H9 (cell line): ENCODE data around the gene POR. TPM values are rescaled to one million over a fixed set of nuclear protein-coding genes. Genes with fewer than 3 reads are reported as not detected.

ENCODE experiments used
- DNase-seq: peaks from one replicate; pipeline ENCODE4 v3.0.0-alpha.2; 2017
- H2AFZ ChIP-seq: one replicate; pipeline ENCODE4 v1.6.1; 2013; ENCODE audit warnings: mild to moderate bottlenecking, low read length, control low read depth, moderate library complexity
- H2AK5ac ChIP-seq: 2 replicates; pipeline ENCODE4 v1.6.1; 2013; ENCODE audit warnings: low read length, control low read depth, mixed read lengths; ENCODE audit not compliant: insufficient read length
- H2BK120ac ChIP-seq: one replicate; pipeline ENCODE4 v1.6.1; 2013; ENCODE audit warnings: low read depth, mild to moderate bottlenecking, low read length, control low read depth, inconsistent platforms; ENCODE audit not compliant: poor library complexity, severe bottlenecking
- H2BK12ac ChIP-seq: 2 replicates; pipeline ENCODE4 v1.6.1; 2013; ENCODE audit warnings: low read length, control low read depth, mixed read lengths, low read depth; ENCODE audit not compliant: insufficient read length
- H2BK15ac ChIP-seq: 2 replicates; pipeline ENCODE4 v1.6.1; 2013; ENCODE audit warnings: low read depth, low read length, control low read depth
- H2BK20ac ChIP-seq: one replicate; pipeline ENCODE4 v1.6.1; 2013; ENCODE audit warnings: low read depth, mild to moderate bottlenecking, low read length, control low read depth, inconsistent platforms; ENCODE audit not compliant: poor library complexity, severe bottlenecking
- H2BK5ac ChIP-seq: 2 replicates; pipeline ENCODE4 v1.6.1; 2013; ENCODE audit warnings: low read length, control low read depth, mixed read lengths; ENCODE audit not compliant: insufficient read length
- H3K14ac ChIP-seq: 2 replicates; pipeline ENCODE4 v1.6.1; 2013; ENCODE audit warnings: low read length, control low read depth; ENCODE audit not compliant: insufficient read depth
- H3K18ac ChIP-seq: 2 replicates; pipeline ENCODE4 v1.6.1; 2013; ENCODE audit warnings: low read depth, mild to moderate bottlenecking, mixed read lengths, low read length, control low read depth; ENCODE audit not compliant: insufficient read length
- H3K23ac ChIP-seq: 2 replicates; pipeline ENCODE4 v1.6.1; 2013; ENCODE audit warnings: low read length, control low read depth, mixed read lengths, low read depth; ENCODE audit not compliant: insufficient read length
- H3K23me2 ChIP-seq: 2 replicates; pipeline ENCODE4 v1.6.1; 2013; ENCODE audit warnings: low read depth, mild to moderate bottlenecking, mixed read lengths, low read length, control low read depth; ENCODE audit not compliant: insufficient read length, poor library complexity, severe bottlenecking
- H3K27ac ChIP-seq: 2 replicates; pipeline ENCODE4 v1.5.1; 2013; ENCODE audit warnings: low read length, control low read depth, mixed read lengths, low read depth; ENCODE audit not compliant: insufficient read length
- H3K27me3 ChIP-seq: 2 replicates; pipeline ENCODE4 v1.6.1; 2013; ENCODE audit warnings: low read length, control low read depth, inconsistent platforms; ENCODE audit not compliant: insufficient read depth
- H3K4ac ChIP-seq: 2 replicates; pipeline ENCODE4 v1.6.1; 2013; ENCODE audit warnings: low read depth, mild to moderate bottlenecking, control low read depth, inconsistent platforms, low read length, moderate library complexity
- H3K4me1 ChIP-seq: 2 replicates; pipeline ENCODE4 v1.6.1; 2013; ENCODE audit warnings: low read length, control low read depth, inconsistent platforms; ENCODE audit not compliant: insufficient read depth
- H3K4me2 ChIP-seq: 2 replicates; pipeline ENCODE4 v1.6.1; 2013; ENCODE audit warnings: low read length, control low read depth, mixed read lengths; ENCODE audit not compliant: insufficient read length, insufficient read depth
- H3K56ac ChIP-seq: 2 replicates; pipeline ENCODE4 v1.6.1; 2013; ENCODE audit warnings: low read depth, mild to moderate bottlenecking, mixed read lengths, low read length, control low read depth; ENCODE audit not compliant: insufficient read length
- H3K79me1 ChIP-seq: 2 replicates; pipeline ENCODE4 v1.6.1; 2013; ENCODE audit warnings: low read depth, mild to moderate bottlenecking, moderate library complexity, low read length, control low read depth, inconsistent platforms; ENCODE audit not compliant: insufficient read depth, poor library complexity, severe bottlenecking
- H3K79me2 ChIP-seq: 2 replicates; pipeline ENCODE4 v1.6.1; 2013; ENCODE audit warnings: low read length, control low read depth, inconsistent platforms; ENCODE audit not compliant: insufficient read depth
- H3K9ac ChIP-seq: 2 replicates; pipeline ENCODE4 v1.6.1; 2013; ENCODE audit warnings: low read length, control low read depth, mixed read lengths; ENCODE audit not compliant: insufficient read length; ENCODE audit errors: extremely low read depth
- H3K9me3 ChIP-seq: one replicate; pipeline ENCODE4 v1.6.1; 2013; ENCODE audit warnings: low read depth, low read length, inconsistent platforms; ENCODE audit not compliant: control insufficient read depth
- H3T11ph ChIP-seq: one replicate; pipeline ENCODE4 v1.6.1; 2013; ENCODE audit warnings: mild to moderate bottlenecking, low read length, control low read depth, inconsistent platforms
- H4K20me1 ChIP-seq: one replicate; pipeline ENCODE4 v1.6.1; 2013; ENCODE audit not compliant: control insufficient read depth, insufficient read length, insufficient read depth
- H4K5ac ChIP-seq: 2 replicates; pipeline ENCODE4 v1.6.1; 2013; ENCODE audit warnings: low read depth, mild to moderate bottlenecking, mixed read lengths, low read length, control low read depth; ENCODE audit not compliant: insufficient read length
- H4K8ac ChIP-seq: replicated peaks from 2 replicates; pipeline ENCODE4 v1.6.1; 2013; ENCODE audit warnings: low read length, control low read depth, mixed read lengths, low read depth; ENCODE audit not compliant: insufficient read length
- H4K91ac ChIP-seq: 2 replicates; pipeline ENCODE4 v1.6.1; 2013; ENCODE audit warnings: low read depth, mild to moderate bottlenecking, moderate library complexity, mixed read lengths, low read length, control low read depth; ENCODE audit not compliant: insufficient read length
- H3K27ac Mint-ChIP-seq, 3 experiments: 2 replicates in 2 of 3; 3 replicates in 1 of 3; pipeline ENCODE4 v1.8.0; 2020 to 2021; ENCODE audit warnings: mixed read lengths in 3 of 3, mild to moderate bottlenecking in 1 of 3, moderate library complexity in 1 of 3
- H3K27me3 Mint-ChIP-seq: 2 replicates; pipeline ENCODE4 v1.8.0; 2021; ENCODE audit warnings: low read depth, mild to moderate bottlenecking, moderate library complexity, mixed read lengths
- H3K36me3 Mint-ChIP-seq, 3 experiments: 2 replicates in 2 of 3; 3 replicates in 1 of 3; pipeline ENCODE4 v1.8.0; 2020 to 2021; ENCODE audit warnings: low read depth in 3 of 3, mixed read lengths in 3 of 3; ENCODE audit not compliant: insufficient read depth in 1 of 3
- H3K4me1 Mint-ChIP-seq, 2 experiments: 2 replicates each; pipeline ENCODE4 v1.8.0; 2020; ENCODE audit warnings: mixed read lengths in 2 of 2
- H3K4me3 Mint-ChIP-seq, 2 experiments: 2 replicates in 1 of 2; 3 replicates in 1 of 2; pipeline ENCODE4 v1.8.0; 2020 to 2021; ENCODE audit warnings: mild to moderate bottlenecking in 2 of 2, mixed read lengths in 2 of 2, moderate library complexity in 1 of 2
- H3K9me3 Mint-ChIP-seq, 2 experiments: 2 replicates in 1 of 2; 3 replicates in 1 of 2; pipeline ENCODE4 v1.8.0; 2020; ENCODE audit warnings: mild to moderate bottlenecking in 2 of 2, mixed read lengths in 2 of 2, moderate library complexity in 1 of 2
- WGBS: extraction: QIAGEN DNeasy Blood & Tissue Kit; methylation state at CpG from one replicate; pipeline ENCODE4 v1.1.7; 2013; ENCODE audit warnings: missing lambda C conversion rate, low lambda C conversion rate, mixed read lengths; ENCODE audit not compliant: insufficient read length; ENCODE audit errors: extremely low coverage; 5-methylcytosine and 5-hydroxymethylcytosine counted together
- total RNA-seq: library from RNA; stranded (reverse); gene quantifications from 2 replicates; pipeline ENCODE4 v1.2.1, GENCODE V29; 2021
- TF ChIP-seq, protein P1 (sequence below): fragments of 200-600 bp; sonication (generic); conservative IDR thresholded peaks from 3 replicates; pipeline ENCODE4 v1.8.0; 2021; ENCODE audit warnings: antibody characterized with exemption, mild to moderate bottlenecking

POR gene
- total RNA-seq, 1 experiment from 2014 or later: 128 TPM

DNA sequence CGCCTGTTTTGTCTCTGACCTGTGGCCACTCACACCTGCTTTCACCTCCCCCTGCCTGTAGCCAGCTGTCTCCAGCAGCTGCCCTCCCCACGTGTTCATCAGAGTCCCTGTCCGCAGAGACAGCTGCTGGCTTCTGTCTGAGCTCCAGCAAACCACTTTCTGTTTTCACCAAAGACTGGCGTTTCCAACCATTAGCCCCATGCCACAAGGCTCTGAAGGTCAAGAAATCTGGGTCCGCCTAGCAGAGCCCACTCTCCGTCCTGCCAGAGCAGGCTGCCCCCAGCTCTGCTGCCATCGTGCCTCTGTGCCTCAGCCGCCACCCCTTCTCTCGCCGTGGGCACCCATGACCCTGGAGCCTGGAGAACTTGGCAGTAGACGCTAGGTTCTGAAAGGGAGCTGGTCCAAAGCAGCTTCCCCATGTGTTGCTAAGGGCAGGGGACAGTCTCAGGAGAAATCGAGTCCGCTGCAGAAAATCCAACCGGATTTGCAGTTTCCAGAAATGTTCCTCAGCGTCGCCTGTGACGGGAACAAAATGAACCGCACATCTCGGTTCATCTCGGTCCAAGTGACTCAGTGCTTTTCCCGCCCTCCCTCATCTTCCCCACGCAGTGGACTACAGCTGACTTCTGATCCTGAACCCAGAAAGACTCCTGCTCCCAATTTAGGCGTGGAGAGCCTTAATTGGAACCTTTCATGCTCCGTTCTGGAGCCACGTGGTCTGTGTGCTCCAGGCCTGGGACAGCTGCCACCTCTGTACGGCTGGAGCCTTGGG is 51.4 kb downstream of the POR start:
- Histone ChIP-seq H3K27ac (no peak overlapping the region), H3K79me1 (no peaks in the 10 kb centered on the region), H3K23ac (no peak overlapping the region), H3K27me3 (no peaks in the 10 kb centered on the region), H3K18ac (no peak overlapping the region), H3K9me3 (no peaks in the 10 kb centered on the region), H2AK5ac (no peak overlapping the region), H3K23me2 (no peaks in the 10 kb centered on the region), H3T11ph (no peak overlapping the region), H3K4ac (no peak overlapping the region), H4K20me1 (no peaks in the 10 kb centered on the region), H2AFZ (no peak overlapping the region), H3K4me1 (no peaks in the 10 kb centered on the region), H3K79me2 (no peaks in the 10 kb centered on the region), H2BK120ac (no peak overlapping the region), H3K56ac (no peak overlapping the region), H3K9ac (no peak overlapping the region), H2BK15ac (no peak overlapping the region), H4K8ac (no peak overlapping the region), H4K91ac (no peak overlapping the region), H3K4me2 (no peak overlapping the region), H2BK20ac (no peak overlapping the region), H3K14ac (no peak overlapping the region; the same call in 1 of the 2 replicates), H4K5ac (no peak overlapping the region), H2BK5ac (no peak overlapping the region), H2BK12ac (no peak overlapping the region)
- Mint-ChIP-seq H3K27me3 (no peaks in the 10 kb centered on the region; the same call in 1 of the 2 replicates), H3K9me3 (no peaks in the 10 kb centered on the region), H3K27ac (peak overlapping the region; percentile 9 to 89 (median 85); a peak in 3 of 7 replicates), H3K36me3 (peaks cover 12 to 27% (median 26%) of the 10 kb centered on the region in 3 experiments; a peak in 6 of 7 replicates), H3K4me1 (peaks cover 4 to 6% of the 10 kb centered on the region in 2 experiments; a peak in 1 of 4 replicates), H3K4me3 (no peak overlapping the region)
- TF ChIP-seq, protein P1, sequence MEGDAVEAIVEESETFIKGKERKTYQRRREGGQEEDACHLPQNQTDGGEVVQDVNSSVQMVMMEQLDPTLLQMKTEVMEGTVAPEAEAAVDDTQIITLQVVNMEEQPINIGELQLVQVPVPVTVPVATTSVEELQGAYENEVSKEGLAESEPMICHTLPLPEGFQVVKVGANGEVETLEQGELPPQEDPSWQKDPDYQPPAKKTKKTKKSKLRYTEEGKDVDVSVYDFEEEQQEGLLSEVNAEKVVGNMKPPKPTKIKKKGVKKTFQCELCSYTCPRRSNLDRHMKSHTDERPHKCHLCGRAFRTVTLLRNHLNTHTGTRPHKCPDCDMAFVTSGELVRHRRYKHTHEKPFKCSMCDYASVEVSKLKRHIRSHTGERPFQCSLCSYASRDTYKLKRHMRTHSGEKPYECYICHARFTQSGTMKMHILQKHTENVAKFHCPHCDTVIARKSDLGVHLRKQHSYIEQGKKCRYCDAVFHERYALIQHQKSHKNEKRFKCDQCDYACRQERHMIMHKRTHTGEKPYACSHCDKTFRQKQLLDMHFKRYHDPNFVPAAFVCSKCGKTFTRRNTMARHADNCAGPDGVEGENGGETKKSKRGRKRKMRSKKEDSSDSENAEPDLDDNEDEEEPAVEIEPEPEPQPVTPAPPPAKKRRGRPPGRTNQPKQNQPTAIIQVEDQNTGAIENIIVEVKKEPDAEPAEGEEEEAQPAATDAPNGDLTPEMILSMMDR: no peak
- WGBS: no CpG with 5 or more reads among the region's 26 CpGs
- DNase-seq: no peak
